GM21390 (cell line): ENCODE data around the gene GEMIN7.
A peak's percentile ranks its signal among the peaks of the same experiment; 100 is the strongest.

ENCODE experiments used
- ATAC-seq: cut with Tn5 transposase; IDR thresholded peaks from one replicate; pipeline ENCODE4 v1.9.1; 2021; ENCODE audit not compliant: unreplicated experiment

The GEMIN7 gene

GRCh38 chr19:45125975-45126493 is 47.0 kb downstream of the GEMIN7 start:
- no peak for ATAC-seq

DNA sequence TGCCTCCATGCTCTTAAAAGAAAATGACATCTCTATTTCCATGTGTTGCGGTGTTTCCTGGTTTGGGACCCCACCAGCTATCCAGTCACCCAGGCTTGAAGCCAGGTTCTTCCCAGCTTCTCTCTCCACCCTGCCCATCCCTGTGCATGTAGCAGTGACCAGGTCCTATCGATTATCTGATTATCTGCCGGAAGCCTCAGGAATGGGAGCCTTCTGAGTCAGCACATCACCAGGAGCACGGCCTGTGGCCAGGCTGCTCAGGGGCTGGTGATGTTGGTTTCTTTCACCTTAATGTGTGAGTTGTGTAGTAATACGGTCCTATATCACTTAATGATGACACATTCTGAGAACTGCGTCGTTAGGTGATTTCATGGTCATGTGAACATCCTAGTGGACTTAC is 47.6 kb downstream of the GEMIN7 start:
- ATAC-seq = no peak

DNA sequence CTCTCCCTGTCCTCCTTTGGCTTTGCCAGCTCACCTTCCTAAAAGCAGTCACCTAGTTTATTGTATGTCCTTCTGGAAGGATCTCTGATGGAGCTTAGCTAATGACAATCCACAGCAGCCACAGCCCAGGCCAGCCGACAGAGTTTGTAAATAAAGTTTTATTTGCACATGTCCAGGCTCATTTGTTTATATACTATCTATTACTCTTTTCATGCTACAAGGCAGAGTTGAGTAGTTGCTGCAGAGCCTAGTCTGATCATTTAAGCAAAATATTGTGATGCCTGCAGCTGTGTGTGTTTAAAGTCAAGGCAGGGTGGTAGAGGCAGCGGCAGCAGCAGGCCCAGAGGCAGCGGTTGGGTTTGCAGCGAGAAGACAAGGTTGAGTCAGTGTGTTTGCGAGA is 49.1 kb downstream of the GEMIN7 start:
- ATAC-seq = no peak

- no peak for ATAC-seq
These were observed 49.7 kb downstream of the GEMIN7 start for GRCh38 chr19:45128806-45129205.

- no peak for ATAC-seq
These were observed 51.2 kb downstream of the GEMIN7 start for GRCh38 chr19:45130236-45130635.

- no peak for ATAC-seq
These were observed 52.0 kb downstream of the GEMIN7 start for GRCh38 chr19:45130888-45131615.

GRCh38 chr19:45133661-45134060 is 54.6 kb downstream of the GEMIN7 start:
- no peak for ATAC-seq

GRCh38 chr19:45135176-45135885 is 56.3 kb downstream of the GEMIN7 start:
- ATAC-seq = no peak

DNA sequence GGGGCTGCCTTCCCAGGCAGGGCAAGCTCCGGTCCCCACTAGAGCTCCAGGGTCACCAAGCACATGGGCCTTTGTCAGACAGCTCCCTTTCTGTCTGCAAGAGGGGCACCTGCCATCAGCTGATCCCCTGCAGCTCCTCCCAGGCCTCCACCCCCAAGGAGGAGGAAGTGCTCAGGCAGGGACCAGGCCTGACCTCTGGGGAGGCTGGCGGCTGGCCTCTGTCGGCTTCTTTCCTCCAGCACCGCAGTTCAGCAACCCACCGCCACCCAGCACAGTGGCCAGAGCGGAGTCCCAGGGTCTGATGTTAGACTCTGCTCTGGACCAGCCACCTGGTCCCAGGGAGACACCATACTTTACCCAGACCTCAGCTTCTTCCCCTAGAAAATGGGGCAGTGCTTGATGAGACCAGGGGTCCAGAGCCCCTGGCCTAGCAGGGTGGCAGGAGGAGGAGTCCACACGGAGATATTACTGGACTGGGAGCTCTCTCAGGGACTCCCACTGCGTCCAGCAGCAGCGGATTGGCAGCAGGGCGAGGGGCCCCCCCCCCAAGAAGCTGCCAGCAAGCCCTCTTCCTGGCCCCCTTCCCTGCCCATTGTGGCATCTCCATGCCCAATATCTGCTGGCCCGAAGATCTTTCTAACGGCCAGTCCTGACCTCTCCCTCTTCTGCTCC is 57.6 kb downstream of the GEMIN7 start:
- peak; percentile 11 for ATAC-seq

- peak; percentile 87 for ATAC-seq
These were observed 58.2 kb downstream of the GEMIN7 start for GRCh38 chr19:45137179-45137761.

GRCh38 chr19:45138303-45138751 is 59.3 kb downstream of the GEMIN7 start:
- ATAC-seq = no peak

GRCh38 chr19:45139286-45140143 is 60.5 kb downstream of the GEMIN7 start:
- no peak for ATAC-seq

DNA sequence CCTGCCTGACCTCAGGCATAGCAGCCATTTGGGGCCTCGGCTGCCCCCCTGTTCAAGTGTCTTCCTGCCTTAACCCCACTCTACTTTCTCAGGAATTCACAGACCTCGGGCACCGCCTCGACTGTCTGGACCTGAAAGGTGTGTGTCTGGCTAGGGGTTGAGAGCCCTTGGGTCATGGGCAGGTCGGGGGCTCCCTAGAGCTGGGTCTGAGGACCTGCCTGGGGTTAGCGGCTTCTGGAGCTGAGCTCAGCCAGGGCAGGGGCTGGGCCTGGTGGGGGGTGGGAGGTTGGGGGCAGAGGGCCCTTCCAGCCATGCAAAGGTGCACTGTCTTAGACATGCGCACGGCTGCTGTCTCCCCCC is 61.1 kb downstream of the GEMIN7 start:
- ATAC-seq = no peak

DNA sequence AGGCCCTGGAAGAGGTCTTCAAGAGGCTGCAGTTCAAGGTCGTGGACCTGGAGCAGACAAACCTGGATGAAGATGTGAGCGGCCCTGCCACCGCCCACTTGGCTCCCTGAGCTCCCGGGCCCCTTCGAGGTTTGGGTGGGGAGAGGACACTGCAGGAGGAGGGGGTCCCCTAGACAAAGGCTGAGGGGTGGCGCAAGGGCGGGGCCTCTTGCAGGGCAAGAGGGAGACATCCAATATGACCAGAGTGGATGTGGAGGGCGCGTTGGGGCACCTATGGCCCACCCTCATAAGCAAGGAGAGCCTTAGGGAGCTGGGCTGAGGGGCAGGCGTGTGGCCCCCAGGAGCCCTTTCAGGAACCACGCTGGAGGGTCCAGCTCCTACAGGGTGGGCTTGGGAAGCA is 61.5 kb downstream of the GEMIN7 start:
- ATAC-seq = no peak
